HG02885 (cell line): ENCODE data around the gene NRP2.
A peak's percentile ranks its signal among the peaks of the same experiment; 100 is the strongest.

Experiments
- ATAC-seq: cut with Tn5 transposase; IDR thresholded peaks from one replicate; pipeline ENCODE4 v1.9.1; 2021; ENCODE audit warnings: mild to moderate bottlenecking; ENCODE audit not compliant: unreplicated experiment, poor library complexity

The NRP2 gene

GRCh38 chr2:205685314-205686055, 3.2 kb downstream of the NRP2 start:
- no peak for ATAC-seq

- ATAC-seq, result no peak
These were observed 3.9 kb downstream of the NRP2 start for GRCh38 chr2:205686056-205686782.

DNA sequence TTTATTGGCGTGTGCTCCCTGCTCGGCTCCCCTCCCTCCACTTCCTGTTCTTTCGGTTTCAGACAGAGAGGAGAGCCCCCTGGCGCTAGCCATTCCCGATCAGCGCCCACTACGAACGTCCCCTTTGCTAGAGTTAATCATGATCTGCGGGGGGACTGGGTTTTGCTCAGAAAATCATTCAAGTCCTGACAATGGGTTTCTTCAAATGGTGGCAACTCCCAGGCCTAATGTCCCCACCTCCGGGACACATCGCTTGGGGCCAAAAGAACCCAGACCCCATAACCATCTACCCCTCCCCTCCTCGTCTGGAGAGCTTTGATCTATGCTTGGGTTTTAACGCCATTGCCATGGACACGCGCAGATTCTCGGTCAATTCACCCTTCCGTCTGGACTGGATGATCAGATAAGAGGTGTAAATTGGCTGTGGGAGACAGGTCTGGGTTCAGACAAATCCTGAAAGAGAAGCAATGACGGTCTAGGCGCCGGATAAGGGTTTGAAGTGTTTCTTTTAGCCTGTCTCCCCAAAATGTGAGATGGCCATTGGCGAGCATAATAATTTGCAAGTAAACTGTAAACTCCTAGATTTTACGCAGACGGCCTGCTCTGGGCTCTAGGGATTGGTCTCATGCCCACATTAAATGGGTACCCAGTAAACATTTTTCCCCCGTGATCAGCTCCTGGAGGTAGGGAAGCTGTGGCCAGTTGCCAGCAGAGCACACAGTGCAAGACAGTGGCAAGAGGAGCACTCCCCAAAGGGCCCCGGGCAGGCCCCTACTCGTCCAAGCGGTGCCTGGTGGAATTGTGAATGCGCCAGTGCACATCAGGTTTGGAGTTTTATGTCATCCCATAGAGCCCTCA, 4.7 kb downstream of the NRP2 start:
- no peak for ATAC-seq

DNA sequence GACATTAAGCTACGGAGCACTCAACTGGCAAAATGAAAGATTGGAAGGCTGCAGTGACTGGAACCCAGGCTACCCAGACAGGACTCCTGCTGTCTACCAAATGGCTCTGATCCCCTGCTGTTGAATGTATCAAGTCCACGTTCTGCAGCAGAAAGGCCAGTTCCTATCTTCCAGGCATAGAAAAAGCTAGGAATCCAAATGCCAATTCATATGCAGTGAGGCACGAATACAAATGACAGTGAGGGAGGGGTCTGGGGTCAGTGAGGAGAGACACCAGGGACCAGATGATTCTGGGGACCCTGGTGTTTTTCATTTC, 5.3 kb downstream of the NRP2 start:
- no peak for ATAC-seq

GRCh38 chr2:205688417-205689200, 6.3 kb downstream of the NRP2 start:
- no peak for ATAC-seq

- no peak for ATAC-seq
These were observed 7.5 kb downstream of the NRP2 start for GRCh38 chr2:205689820-205690219.

DNA sequence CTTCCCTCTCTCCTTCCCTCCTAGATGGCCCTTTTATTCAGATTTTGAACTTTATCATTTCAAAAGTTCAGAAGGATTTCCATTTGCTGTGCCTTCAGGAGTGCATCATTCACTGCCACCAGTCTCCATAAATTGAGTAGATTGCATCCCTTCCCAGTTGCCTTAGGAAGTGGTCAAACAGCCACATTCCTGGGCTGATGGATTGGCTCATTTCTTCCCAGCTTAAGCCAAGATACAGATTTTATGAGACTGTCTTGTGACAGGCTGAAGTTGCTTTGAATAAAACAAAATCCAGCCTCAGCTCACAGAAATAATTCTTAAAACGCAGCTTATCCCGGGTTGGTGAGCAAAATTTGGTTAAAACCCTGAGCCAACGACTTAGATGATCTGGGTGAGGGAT, 9.8 kb downstream of the NRP2 start:
- no peak for ATAC-seq

DNA sequence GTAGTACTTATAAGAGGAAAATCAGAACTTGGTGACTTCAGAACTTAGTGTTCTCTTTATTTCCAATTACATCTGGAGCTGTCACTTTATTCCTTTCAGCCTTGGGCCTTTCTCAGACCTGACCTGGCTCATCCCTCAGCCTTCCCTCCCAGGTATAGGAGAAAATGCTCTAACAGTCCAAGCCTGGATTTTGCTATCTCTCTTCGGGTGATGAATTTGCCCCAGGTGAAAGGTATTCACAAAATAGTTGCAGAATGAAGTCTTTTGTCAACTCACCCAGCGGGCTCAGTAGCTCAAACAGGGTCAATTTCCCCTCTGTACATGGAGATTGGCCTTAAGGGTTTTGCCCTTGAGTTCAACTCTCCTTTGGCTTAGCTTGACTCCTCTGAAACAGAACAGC, 12.0 kb downstream of the NRP2 start:
- ATAC-seq, result no peak

DNA sequence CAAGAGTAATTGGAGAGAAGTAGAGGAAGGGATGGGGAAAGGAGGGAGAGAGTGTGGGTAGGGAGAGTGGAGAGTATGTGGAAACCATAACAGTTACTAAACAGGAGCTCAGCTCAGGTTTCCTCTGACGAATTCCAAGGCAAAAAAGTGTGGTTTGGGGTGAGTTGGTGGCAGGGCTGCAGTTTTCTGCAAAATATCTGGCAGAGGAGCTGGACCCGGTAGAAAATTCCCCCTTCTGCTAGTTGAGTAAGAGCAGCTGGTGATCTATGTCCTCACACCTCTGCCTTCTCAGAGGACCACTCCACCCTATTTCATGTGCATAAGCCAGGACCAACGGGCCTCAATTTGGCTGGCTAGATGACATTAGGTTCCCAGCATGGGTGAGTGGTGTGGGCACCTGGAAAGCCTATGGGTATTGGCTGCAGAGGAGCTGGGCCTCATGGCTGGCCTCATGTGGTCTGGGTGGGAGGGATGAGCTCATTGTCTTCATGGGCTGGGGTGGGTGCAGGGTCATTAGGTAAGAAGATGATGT, 13.2 kb downstream of the NRP2 start:
- no peak for ATAC-seq

DNA sequence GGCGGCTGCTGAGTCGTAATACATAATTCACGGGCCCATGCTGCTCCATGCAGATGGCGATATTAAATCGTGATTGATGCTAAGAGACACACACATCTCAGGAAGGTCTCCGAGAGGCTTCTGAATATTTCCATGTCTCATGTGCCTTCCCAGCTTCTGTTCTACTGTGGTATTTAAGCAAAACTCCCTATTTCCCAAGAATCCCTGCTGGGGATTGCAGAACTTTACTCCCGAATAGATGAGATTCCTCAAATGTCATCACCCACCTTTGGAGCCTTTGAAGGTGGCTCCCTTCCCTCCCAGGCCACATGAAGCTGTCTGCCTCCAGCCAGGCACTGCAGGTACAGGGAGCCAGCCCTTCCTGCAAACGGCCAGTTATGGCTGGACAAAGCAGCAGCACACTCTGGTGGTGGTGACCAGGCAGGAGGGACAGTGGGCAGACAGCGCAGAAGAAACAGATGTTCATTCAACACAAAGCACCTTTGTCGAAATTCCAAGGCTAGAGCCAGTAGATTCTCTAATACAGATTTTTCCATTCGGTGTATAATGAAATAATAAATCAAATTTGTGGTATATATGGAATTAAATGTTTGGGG, 14.1 kb downstream of the NRP2 start:
- no peak for ATAC-seq

GRCh38 chr2:205696927-205697441, 14.7 kb downstream of the NRP2 start:
- no peak for ATAC-seq

- ATAC-seq, result no peak
These were observed 16.3 kb downstream of the NRP2 start for GRCh38 chr2:205698286-205699268.

DNA sequence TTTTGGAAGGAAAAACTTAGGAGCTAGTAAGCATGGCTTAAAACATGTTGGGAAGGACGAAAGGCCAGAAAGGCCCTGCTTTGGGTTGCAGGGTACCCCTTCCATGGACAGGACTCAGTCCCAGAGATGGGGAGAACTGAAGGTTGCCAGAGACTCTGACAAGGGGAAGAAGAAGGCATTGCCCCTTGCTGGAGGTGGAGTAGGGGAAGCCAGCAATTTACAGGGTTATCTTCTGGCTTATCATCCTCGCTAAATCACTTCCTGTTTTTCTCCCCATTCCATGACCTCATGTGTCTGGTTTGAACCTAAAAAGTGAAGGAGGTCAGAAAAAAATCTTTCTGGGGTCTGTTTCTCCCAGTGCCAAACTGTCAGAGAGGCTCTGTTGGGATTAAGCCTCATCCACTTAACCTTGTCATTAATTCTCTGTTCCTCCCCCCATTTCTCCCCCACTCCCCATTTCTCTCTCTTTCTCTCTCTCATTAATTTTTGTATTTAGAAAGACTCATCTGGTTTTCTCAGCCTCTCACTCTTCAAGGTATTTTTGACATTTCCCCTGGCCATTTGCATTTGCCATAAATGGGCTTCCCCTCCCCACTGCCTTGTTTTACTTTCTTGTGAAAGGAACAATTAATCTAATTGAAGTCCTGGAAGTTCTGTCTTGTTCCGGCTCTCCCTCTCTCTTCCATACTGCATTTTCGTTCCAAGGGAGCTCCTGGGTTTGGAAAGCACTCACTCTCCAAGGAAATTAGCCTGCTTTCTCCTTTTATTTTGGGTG, 17.4 kb downstream of the NRP2 start:
- ATAC-seq, result peak; percentile 33

DNA sequence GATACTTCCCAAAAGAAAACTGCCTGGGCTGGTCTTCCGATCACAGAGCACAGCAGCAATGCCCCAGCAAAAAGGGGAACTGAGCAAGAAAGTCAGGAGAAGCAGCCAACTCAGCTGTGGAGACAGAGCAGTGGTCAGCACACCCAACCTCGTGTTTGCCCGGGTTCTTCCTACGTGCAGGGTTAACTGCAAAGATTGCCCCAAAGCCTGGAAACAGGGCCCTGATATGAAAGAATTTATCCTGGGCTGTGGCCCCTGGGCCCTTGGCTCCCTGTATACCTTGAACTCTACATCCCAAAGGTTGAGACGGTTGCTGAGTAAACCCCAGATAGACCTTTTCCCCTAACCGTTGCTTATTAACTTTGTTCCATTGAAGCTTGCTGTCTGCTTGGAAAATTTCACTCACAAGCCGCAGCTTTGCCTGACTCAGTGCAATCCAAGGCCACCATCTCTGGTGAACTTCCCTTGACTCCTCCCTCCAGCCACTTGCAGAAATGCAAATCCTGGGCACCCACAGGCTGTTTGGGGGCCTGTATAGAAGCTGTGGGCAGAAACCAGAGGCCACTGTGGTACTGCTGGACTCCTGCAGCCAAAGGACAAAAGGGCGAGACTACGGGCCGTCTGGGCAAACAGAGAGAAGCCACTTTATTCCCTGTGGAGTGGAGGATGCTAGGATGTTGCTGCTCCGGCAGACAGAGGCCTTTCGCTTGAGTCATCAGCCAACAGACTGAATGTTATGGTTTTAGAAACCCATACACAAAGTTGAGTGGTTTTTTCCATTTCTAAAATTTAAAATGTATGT, 18.2 kb downstream of the NRP2 start:
- ATAC-seq, result peak; percentile 78

GRCh38 chr2:205701509-205701908, 19.2 kb downstream of the NRP2 start:
- no peak for ATAC-seq

- ATAC-seq, result no peak
These were observed 20.3 kb downstream of the NRP2 start for GRCh38 chr2:205702576-205702975.
